GM21360 (cell line): ENCODE measurements around the gene CCNG2.
"Not testable (repeated sequence)": the region's sequence is repeated elsewhere in the genome, so short reads cannot be mapped to it uniquely, and the experiment has no call there.

Experiments used
- ATAC-seq: cut with Tn5 transposase; IDR thresholded peaks from one replicate; pipeline ENCODE4 v1.9.1; 2021; ENCODE audit warnings: mild to moderate bottlenecking, moderate library complexity; ENCODE audit not compliant: unreplicated experiment

Gene CCNG2

DNA sequence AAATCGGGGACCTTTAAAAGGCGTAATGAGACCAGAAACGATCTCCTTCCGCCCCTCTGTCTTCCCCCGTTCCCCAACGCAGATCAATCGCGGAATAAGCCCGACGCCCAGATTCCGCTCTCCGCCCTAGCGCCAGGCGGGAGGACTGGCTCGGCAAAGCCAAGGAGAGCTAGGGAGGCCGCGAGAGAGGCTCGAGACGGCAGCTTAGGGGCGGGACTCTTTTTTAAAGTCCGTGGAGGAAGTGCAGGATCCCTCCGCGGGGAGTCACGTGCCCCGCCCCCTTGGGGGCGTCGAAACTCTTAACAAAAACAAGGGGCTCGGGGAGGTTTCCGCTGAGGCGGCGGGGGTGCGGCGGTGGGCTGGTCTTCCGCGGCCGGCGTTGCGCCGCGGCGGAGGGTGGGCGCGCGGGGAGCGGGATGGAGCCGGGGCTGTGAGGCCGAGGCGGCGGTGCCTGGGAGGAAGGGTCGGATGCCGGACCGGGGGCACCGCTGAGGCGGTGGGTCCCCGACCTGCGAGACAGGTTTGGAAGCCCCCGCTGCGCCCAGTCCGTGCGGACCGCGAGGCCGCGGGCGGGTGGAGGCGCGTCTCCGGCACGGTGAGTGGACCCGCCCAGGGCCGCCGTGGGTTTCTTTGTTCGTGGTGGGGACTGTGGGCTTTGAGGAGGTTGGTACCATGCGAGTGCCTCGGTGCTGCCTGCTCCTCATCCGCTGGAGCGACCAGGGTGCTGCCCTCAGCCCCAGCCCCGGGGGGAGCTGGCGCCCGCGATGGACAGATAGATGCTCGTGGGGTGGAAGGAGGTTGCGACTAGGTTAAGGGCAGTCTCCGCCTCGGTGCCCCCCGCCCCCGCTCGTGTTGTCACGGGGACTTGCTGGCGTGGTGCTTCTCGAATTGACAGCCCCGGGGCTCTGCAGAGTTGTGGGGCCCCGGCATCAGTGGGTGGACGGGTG, at the start of gene CCNG2:
Gene CCNG2, plus strand, starts transcription at position 296 of the 947 bp plus-strand sequence. CDS start 1,326 bp downstream, outside the sequence.
- peak; percentile 17 for ATAC-seq

DNA sequence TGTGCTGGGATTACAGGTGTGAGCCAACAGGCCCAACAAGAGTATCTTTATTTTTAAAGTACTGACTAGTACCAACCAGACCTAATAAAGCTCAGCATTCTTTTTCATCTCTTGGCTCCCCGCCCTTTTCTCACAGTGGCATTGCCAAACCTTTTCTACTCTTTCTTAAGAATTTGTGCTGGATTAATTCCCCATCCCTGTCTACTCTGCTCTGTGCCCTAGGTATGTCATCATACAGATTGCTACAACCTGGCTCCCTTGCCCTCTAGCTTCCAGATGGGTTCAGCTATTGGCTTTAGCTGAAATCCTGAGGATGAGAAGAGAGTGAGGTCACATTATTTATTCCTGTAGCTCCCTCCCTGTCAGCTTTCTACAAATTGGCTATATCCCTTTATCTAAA, 46.3 kb upstream of the CCNG2 start:
- no peak for ATAC-seq

- no peak for ATAC-seq
These were observed 43.9 kb upstream of the CCNG2 start for GRCh38 chr4:77113069-77113468.

DNA sequence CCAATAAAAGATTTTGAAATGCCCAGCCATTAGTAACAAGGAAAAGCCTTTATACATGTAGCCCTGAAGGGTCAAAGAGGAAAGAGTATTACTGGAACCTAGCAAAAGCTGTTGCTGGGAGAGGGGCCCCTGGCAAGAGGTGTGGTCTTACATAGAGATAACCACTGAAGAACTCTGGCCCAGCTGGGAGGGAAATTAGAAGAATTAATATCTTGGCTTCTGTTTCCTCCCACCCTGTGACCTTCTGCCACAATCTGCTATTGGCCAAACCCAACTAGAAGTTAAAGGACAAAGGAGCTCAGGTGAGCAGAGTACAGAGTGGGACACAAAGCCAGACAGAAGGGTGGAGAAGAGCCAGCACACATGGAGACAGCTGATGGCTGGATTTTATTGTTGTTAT, 39.3 kb upstream of the CCNG2 start:
- ATAC-seq = no peak

DNA sequence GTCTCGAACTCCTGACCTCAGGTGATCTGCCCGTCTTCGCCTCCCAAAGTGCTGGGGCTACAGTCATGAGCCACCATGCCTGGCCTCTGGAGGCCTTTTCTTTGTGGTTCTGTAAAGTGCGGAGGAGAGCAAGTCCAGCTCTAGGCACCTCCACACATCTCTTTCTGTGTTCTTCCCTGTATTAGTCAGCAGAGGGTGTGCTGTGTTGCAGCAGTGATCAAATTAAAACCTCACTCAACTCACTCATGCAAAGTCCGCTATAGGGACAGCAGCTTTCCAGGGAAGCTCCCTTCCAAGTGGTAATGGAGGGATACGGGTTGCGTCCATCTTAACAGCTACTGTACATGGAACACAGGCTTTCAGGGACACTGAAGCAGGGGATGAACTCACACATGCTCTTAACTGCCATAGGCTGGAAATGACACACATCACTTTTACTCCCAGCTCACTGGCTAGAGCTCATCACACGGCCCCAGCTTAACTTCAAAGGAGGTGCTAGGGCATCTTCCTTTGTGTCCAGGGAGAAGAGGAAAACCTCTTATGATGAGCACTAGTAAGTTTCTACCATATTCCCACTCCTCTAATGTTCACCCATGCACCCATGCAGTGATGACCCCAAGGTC, 36.0 kb upstream of the CCNG2 start:
- ATAC-seq = no peak

- no peak for ATAC-seq
These were observed 35.2 kb upstream of the CCNG2 start for GRCh38 chr4:77121736-77122240.

- no peak for ATAC-seq
These were observed 34.4 kb upstream of the CCNG2 start for GRCh38 chr4:77122656-77123055.

DNA sequence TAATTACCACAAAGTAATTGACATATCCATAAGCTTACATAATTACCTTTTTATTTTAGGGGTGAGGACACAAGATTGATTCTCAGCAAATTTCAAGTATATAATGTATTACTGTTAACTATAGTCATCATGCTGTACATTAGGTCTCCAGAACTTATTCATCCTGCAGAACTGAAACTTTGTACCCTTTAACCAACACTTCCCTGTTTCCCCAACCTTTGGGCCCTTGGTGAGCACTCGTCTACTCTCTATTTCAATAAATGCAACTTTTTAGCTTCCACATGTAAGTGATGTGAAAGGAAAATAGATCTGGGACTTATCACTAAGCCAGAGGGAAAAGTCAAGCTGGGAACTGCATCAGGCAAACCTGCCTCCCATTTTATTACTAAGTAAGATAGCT, 33.6 kb upstream of the CCNG2 start:
- no peak for ATAC-seq

- no peak for ATAC-seq
These were observed 32.4 kb upstream of the CCNG2 start for GRCh38 chr4:77124576-77124975.

DNA sequence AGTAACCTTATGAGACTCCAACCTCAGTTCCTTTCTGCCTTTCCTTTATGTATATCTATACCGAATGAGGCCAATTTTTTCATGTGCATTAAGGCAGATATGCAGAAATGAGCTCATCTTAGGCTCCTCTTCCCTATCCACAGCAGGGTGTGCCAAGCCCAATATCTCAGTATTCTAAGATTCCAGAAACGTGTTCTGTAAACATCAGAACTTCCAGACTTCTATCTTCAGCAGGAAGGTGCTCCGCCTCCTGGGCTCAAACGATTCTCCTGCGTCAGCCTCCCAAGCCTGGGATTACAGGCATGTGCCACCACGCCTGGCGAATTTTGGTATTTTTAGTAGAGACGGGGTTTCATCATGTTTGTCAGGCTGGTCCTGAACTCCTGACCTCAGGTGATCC, 31.0 kb upstream of the CCNG2 start:
- no peak for ATAC-seq

DNA sequence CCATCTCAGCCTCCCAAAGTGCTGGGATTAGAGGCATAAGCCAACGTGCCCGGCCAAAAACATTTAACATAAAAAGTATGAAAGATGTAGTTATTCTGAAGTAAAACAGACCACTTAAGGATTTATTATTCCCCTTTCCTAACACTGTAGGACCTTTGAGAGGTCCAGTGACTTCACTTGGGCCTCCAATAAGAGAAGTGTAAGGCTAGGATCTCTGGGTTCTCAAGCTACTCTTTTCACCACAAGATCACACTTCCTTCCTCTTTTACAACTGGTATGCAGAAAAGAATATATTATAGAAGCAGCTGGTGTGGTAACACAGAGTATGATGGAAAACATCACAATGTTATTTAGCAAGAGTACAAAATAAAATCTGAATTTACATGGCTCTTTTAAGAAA, 30.2 kb upstream of the CCNG2 start:
- peak; percentile 77 for ATAC-seq

DNA sequence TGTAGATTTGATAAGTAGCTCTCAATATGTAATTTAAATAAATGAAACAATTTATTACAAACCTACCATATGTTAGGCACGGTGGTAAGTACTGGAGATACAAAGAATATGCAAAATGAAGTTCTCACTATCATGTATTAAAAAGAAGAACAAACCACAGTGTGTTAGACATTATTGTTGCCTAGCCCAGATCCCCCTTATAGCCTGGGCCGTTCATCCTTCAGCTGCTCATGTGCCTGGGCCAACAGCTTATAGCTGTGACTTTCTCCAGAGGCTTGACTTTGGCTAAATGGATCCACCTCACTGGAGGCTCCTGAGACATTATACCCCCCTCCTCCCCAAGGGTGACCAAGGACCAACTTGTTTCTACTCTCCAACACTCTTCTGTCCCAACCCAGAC, 29.8 kb upstream of the CCNG2 start:
- peak; percentile 33 for ATAC-seq

DNA sequence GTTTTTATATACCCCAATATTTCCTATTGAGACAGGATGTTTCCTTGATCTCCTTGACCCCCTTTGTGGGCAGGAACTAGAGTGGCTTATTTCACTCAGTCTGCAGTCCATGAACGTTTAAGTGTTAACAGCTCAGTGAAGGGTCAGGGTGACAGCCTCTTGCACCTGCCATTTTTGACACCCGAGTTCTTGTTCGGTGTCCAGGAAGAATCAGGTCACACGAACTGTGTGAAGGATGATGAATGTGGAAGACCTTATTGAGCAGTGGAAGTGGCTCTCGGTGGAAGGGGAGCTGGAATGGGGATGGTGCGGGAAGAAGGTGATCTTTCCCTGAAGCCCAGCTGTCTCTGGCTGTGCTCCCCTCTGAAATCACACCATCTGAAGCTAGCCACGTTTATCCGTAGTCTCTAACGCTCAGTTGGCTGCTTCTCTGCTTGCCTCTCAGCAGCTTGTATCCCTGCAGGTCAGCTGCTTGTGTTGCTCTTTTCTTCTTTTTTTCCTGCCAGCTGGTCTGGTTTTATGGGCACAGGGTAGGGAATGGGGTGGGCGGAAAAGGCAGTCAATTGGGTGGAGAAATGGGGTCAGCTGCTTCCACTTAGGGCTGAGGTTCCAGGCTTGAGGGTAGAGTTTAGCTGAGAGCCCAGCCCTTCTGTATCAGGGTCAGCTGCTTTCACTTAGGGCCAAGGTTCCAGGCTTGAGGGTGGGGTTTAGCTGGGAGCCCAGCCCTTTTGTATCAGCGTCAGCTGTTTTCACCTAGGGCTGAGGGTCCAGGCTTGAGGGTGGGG, 29.0 kb upstream of the CCNG2 start:
- ATAC-seq = no peak

DNA sequence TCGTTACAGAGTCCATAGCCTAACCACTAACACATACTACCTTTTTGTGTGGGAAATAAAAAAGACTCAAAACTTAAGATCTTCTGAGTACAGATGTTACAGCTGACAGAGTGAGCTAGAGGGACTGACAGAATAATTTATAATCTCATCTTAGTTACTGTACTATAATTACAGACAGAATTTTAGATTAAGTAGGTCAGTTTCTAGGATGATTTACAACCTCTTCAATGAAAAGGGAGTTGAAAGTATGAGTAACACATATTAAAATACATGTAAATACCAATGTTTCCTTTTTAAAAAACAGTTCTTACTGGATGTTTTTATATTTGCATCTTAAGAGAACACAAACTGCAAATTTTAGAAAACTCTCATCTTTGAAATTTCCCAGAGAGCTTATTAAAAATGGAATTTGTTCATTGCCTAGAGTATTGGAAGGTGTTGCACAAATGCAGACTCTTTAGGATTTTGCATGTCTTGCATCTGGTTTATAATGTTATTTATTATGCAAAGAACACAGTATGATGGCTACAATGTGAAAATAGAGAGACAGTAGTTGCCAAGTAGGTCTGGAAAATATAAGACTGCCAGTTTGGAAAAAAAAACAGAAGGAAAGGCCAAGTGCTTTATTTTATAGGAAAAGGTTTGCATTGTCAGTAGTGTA, 24.2 kb upstream of the CCNG2 start:
- ATAC-seq = no peak

DNA sequence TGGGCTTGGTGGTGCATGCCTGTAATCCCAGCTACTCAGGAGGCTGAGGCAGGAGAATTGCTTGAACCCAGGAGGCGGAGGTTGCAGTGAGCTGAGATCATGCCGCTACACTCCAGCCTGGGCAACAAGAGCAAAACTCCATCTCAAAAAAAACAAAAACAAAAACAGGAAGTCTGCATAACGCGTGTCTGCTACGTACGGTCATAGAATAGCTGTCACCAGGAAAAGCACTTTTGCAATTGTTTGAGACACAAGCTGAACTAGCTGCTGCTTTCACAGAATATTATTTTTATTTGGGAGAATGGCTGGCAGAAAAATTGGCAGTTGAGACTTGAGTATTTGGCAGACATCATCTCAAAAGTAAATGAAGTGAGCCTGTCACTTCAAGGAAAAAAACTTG, 19.6 kb upstream of the CCNG2 start:
- ATAC-seq = not testable (repeated sequence)

DNA sequence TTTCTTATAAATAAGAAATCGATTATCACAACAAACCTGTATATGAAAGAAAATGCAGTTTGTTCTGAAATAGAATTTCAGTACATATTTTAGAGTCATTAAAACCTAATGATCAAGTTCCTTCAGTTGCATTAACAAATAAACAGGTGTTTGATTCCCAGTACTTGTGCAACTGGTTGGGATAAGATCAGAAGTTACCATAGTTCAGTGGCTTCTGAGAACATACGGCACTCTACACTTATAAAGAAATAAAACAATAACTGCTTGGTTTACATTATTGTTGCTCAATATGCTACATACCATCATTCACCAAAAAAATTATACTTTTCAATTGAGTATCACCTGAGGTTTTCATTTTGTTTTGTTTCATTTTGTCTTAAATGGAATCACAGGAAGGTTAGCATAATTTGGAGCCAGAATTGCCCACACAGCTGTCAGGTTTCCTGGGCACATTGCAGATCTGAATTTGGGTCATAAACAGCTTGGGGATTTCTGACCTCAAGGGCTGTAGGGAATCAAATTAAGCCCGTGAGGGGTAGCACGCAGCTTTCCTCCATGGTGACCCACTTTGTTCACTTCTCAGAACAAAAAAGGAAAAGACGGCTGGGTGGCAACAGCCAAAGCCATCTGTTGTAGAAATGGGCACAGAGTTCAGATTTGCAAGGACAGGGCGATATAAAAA, 14.9 kb upstream of the CCNG2 start:
- ATAC-seq = no peak

- ATAC-seq = no peak
These were observed 14.4 kb upstream of the CCNG2 start for GRCh38 chr4:77142646-77143028.

DNA sequence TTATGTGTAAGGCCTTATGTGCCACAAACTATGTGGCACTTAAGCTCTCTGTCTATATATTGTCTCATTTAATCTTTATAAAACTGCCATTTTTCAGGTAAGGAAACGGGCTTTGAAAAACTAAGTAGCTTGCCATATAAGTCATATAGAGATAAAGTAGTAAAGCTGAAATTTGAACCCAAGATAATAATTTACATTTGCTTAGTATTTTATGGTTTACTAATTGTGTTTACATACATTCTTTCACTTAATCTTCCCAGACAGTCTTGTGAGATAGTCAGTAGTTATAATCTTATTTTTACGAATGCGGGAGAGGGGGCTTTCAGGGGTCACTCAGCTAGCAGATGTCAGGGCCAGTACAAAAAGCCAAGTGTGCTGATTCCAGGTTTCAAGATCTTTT, 13.9 kb upstream of the CCNG2 start:
- ATAC-seq = no peak

DNA sequence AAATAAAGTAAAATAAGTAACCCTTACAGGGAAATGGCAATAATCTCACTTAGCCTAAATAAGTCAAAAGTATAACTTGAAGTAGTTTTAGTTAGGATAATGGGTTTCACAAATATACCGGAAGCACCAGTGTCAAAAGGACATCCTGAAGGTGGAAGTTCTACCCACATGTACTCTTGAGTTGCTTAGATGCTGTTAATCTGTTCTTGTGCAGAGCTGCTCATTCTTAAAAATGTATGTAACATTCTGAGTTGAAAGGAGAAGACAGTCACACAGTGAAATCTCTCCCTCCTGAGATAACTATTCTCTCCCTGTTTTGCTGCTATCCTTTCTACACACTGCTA, 11.2 kb upstream of the CCNG2 start:
- ATAC-seq = no peak
